C1 segment of cervical spinal cord (tissue), 14 donors: ENCODE results near the gene NDUFV1.
"Not testable (repeated sequence)": the region's sequence is repeated elsewhere in the genome, so short reads cannot be mapped to it uniquely, and the experiment has no call there.

Experiments used
- DNase-seq, 14 donors: peaks; one replicate each; lab custom pipeline; 2025; lab: John Stamatoyannopoulos, UW

NDUFV1 gene

DNA sequence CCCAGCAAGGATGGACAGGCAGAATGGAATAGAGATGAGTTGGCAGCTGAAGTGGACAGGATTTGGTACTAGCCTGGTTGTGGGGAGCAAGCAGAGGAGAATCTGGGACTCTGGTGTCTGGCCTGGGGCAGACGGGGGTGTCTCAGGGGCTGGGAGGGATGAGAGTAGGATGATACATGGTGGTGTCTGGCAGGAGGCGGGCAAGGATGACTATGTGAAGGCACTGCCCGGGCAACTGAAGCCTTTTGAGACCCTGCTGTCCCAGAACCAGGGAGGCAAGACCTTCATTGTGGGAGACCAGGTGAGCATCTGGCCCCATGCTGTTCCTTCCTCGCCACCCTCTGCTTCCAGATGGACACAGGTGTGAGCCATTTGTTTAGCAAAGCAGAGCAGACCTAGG lies 20.8 kb upstream of the NDUFV1 start:
- DNase-seq: no peak

DNA sequence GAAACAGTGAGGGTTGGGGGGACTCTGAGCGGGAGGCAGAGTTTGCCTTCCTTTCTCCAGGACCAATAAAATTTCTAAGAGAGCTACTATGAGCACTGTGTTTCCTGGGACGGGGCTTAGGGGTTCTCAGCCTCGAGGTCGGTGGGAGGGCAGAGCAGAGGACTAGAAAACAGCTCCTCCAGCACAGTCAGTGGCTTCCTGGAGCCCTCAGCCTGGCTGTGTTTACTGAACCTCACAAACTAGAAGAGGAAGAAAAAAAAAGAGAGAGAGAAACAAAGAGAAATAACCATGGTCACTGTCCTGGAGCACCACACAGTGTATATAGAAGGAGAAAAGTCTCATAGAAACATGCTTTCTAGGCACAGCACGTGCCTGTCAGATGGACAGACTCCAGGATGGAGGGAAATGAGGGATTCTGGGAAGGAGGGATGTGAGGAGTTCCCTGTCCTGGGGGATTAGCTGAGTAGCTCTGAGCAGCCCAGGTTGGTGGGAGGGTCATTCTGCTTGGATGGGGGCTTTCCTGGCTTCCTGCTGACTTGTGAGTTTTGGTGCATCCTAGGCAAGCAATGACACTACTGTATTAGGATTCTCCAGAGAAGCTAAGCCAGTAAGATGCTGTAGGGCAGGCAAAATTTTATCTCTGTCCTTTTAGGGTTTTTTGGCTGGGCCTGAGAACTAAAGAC lies 20.0 kb upstream of the NDUFV1 start:
- no peak for DNase-seq

DNA sequence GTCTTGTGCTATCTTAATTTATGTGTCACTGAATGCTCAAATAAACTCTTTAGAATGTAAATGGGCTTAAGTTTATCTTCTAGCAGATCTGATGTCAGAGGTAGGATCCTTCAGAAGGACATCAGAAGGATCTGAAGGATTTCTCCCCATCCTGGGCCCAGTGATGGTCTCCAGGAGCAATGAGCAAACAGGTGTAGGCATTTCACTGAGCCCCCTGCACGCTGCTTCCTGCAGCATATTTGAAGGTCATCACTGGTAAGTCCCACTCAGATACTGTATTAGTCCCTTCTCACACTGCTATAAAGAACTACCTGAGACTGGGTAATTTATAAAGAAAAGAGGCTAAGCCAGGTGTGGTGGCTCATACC lies 18.6 kb upstream of the NDUFV1 start:
- no peak for DNase-seq

DNA sequence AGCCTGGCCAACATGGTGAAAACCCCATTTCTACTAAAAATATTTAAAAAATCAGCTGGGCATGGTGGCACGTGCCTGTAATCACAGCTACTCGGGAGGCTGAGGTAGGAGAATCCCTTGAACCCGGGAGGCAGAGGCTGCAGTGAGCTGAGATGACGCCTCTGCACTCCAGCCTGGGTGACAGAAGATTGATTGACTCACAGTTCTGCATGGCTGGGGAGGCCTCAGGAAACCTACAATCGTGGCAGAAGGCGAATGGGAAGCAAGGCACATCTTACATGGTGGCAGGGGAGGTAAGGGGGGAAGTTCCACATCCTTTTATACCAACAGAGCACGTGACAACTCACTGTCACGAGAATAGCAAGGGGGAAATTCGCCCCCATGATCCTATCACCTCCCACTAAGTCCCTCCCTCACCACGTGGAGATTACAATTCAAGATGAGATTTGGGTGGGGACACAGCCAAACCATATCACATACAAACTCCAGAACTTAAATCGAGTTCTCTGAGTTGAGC lies 17.8 kb upstream of the NDUFV1 start:
- DNase-seq: not testable (repeated sequence)

DNA sequence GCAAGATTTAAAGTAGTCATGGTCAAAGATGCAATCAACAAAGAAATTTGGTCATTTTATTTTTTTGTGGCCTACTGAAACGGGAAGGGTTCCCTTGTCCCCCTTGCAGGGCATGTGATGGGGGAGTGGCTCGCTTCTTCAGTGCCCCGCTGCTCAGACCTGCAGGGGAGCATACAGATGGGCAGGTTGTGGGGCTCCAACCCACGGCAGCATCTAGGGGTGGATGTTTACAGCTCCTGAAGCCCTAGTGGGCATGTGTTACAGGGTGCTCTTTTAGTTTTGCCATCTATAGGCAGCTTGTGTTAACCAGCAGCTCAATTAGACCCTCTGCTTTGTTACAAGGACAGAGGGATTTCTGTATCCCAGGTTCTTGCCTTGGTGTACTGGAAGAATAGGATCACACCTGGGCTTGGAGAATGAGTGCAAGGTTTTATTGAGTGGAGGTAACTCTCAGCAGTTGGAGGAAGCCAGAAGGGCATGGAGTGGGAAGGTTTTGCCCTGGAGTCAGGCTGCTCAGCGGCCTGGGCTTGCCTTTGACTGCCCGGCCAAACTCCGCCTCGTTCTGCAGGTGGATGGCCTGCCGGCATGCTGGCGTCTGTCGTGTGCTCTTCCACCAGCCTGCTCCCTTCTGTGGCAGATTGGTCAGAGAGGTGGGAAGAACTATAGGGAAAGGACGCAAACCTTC lies 13.7 kb upstream of the NDUFV1 start:
- DNase-seq: no peak

DNA sequence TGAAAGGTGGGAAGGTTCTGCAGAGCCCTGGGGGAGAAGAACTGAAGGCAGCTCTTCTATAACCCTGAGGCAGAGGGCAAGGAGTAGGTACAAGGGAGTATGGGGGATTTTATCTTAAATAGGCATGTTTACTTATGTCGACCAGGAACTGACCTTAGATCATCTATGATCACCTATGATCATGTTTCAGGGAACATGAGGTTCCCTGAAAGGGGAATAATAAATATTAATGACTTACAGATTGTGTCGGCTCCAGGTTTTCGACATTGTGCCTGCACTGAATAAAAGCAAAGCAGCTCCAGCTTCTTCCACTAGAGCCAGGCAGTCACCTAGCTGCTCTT lies 13.2 kb upstream of the NDUFV1 start:
- DNase-seq: no peak

DNA sequence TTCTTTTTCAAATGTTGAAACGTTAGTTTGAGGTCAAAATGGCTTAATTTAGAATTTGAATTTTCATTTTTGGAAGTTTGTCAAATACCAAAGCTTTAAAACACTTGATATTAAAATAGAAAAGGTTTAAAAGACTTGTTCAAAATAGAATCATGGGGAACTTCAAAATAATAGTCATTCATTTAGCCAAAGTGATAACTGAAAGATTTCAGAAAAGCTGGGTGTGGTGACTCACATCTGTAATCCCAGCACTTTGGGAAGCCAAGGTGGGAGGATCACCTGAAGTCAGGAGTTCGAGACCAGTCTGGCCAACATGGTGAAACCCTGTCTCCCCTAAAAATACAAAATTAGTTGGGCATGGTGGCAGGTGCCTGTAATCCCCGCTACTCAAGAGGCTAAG lies 12.3 kb upstream of the NDUFV1 start:
- no peak for DNase-seq

DNA sequence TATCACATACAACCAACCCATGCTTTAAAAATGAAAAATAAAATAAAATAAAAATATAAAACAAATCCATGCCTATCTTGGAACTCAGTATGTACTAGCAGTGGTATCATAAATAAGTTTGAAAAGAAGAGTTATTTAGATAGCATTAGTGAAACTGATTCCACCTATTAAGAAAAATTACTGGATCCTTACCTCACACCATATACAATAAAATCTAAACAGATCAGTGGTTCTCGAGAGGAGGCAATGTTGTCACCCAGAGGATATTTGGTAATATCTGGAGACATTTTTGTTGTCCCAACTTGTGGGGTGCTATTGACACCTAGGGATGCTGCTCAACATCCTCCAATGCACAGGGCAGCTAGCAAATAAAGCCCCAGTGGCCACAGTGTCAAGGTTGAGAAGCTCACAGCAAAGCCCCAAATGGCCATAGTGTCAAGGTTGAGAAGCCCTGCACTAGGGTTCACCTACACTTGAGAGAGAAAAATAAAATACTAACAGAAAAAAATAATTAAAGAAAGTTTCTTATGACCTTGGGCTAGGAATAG lies 9.9 kb upstream of the NDUFV1 start:
- DNase-seq: no peak

DNA sequence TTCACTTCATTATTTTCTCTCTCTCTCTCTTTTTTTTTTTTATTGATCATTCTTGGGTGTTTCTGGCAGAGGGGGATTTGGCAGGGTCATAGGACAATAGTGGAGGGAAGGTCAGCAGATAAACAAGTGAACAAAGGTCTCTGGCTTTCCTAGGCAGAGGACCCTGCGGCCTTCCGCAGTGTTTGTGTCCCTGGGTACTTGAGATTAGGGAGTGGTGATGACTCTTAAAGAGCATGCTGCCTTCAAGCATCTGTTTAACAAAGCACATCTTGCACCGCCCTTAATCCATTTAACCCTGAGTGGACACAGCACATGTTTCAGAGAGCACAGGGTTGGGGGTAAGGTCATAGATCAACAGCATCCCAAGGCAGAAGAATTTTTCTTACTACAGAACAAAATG lies 9.3 kb upstream of the NDUFV1 start:
- DNase-seq: not testable (repeated sequence)

DNA sequence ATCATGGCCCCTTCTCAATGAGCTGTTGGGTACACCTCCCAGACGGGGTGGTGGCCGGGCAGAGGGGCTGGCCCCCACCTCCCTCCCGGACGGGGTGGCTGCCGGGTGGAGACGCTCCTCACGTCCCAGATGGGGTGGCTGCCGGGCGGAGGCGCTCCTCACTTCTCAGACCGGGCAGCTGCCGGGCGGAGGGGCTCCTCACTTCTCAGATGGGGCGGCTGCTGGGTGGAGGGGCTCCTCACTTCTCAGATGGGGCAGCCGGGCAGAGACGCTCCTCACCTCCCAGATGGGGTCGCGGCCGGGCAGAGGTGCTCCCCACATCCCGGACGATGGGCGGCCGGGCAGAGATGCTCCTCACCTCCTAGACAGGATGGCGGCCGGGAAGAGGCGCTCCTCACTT lies 8.8 kb upstream of the NDUFV1 start:
- not testable (repeated sequence) for DNase-seq

DNA sequence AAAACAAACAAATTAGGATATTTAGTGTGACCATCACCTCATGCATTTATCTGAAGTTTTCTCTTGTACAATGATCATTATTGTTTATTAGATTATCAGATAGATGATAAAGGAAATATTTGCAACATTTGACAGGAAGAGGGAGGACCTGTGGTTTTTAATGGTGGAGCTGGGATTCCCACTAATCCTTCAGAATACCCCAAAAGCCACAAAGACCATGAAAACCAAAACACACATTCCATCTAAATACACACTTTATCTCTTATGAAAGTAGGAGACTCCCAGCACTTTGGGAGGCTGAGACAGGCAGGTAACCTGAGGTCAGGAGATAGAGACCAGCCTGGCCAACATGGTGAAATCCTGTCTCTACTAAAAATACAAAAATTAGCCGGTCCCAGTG lies 7.6 kb upstream of the NDUFV1 start:
- no peak for DNase-seq

DNA sequence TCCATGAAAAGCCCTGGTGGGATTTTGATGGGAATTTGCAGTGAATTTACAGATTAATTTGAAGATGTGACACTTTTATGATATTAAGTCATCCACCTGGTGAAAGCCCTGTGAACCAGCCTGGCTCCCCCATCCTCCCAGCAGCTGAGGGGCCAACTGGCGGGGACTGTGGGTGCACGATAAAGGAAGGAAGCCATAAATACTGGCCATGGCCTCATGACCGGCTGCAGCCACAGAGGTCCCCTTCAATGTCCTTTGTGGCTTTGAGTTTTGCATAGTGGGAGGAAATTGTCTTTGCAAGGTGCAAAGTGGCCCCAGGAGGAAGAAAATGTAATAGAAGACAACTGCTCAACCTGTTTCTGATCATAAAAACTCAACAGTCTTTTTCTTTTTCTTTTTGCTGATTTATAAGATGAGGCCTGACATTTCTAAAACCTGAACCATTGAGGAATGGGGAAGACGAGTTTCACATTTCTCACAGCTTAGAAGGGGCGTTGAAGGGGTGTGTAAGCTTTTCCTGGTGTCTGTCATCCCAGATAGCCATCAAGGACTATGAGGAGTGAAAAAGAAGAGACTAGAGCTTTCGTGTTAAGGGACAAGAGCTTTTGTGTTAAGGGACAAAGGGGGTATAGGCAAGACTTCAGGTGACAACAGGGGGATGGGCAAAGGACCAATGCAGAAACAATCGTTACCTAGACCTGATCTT lies 6.3 kb upstream of the NDUFV1 start:
- DNase-seq: no peak

DNA sequence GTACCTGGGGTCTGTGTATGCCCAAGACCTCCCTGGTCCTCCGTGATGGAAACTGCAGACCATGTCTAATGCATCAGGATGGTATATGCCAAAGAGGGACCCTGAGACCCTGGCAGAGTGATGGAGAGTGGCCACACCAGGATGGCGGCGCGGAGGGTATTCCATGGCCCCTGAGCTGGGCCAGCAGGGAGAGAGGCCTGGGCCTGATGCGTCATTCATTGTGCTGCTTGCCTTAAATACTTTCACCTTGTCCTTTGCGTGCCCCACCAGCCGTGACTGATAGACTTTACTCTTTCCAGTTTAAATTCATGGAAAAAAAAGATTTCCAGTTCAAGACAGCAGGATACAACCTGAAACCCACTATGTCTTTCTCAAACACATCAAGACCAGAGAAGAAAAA lies 5.6 kb upstream of the NDUFV1 start:
- no peak for DNase-seq

DNA sequence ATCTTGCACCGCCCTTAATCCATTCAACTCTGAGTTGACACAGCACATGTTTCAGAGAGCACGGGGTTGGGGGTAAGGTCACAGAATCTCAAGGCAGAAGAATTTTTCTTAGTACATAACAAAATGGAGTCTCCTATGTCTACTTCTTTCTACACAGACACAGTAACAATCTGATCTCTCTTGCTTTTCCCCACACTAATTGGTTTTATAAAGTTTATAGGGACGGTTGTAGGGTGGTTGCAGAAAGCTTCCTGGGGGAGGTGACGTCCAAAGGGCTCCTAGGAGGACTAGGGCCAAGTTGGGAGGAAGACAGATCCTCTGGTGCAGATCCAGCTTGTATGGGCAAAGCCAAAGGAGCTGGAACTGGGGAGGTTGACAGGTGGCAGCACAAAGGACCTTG lies 2.6 kb upstream of the NDUFV1 start:
- not testable (repeated sequence) for DNase-seq

DNA sequence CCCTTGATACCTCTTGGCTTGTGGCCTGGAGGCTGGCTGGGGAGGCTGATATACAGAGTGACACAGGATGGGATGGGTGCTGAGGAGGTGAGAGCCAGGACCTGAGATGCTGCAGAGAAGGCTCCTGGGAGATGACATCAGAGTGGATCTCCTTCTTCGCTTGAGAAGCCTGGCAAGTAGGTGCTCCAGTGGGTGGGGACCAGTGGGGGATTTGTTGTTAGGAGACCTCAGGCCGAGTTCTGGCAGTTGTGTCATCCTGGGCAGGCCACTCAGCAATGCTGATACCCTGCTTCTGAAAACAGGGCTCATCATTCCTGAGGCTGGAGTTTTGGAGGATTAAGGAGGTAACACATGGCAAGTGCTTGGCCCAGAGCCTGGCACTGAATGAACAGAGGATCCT lies 1.9 kb upstream of the NDUFV1 start:
- no peak for DNase-seq

DNA sequence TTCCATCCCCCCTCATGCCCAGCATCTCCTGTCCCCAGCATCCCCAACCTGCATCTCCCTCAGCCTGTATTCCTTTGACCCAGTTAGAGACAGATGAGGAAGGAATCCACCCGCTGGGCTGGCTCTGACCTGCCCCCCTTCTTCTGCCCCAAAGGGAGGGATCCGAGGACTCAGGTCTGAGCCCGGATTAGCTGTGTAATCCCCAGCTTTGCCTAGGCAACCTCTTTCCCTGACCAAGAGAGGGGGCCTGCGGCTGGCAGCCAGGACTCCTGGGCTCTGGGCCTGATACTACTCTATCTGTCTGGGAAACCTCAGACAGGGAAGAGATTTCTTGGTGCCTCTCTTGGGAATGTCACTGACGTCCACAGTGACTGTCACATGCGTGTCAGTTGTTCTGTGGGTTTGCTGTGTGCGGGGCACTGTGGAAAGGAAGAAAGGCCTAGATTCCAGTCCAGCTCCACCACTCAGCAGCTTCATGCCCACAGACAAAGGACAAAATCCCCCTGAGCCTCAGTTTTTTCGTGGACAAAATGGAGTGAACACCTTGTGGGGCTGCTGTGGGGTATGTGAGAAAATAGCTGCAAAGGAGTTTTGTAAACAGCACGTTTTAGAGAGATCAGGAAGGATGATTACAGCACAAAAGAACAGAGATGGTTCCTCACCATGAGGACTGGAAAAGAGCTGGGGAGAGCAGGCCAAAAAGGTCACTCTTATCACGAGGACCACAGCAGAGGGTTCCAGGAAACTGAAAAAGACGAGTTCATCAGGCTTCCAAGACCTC lies 1.3 kb upstream of the NDUFV1 start:
- peak in 4 of 14 donors; percentile 13 to 40 (median 27) for DNase-seq

DNA sequence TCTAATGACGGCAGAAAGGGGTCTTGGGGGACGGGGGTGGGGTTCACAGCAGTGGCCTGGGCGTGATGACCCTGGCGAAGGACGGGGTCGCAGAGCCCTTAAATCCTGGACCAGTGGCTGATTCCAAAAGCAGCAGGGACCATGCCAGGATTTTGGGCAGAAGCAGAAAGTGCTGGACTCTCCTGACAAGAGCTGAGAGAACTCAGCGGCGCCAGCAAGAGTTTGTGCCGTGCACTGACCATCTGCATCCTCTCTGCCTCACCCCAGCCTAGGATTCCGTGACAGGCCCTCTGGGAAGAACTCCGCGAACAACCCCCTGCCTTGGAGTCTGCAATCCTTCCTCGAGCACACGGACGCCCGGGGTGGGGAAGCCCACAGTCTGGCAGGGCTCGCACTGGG lies 644 bp upstream of the NDUFV1 start:
- DNase-seq: peak in 1 of 14 donors; percentile 55

DNA sequence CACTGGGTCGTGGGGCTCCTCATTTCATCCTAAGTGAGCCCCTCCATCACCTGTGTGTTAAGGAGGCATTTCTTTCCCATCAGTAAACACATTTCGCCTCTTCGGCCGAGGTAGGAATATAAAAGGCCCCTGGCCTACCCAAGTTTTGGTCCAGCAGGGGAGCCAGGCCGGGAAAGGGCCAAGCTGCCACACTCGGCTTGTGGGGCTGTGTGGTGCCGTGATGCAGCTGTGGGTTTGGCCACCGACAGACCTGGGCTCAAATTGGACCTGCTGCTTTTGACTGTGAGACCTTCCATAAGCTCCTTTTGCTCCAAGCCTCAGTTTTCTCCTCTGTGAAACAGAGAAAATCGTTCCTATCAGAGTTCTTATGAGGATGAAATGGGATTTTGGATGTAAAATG lies 771 bp downstream of the NDUFV1 start:
- no peak for DNase-seq

DNA sequence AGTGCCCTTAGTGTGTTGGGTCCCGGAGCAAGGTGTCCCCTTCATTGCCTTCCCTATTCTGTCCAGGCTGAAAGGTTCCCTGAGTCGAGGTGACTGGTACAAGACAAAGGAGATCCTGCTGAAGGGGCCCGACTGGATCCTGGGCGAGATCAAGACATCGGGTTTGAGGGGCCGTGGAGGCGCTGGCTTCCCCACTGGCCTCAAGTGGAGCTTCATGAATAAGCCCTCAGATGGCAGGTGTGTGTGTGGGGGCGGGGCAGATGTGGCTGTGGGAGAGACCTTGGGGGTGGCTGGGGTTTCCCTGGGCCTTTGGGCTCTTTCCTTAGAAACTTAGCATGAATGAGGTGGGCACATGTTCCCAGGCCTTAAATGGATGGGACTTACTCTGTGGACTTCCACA lies 1.8 kb downstream of the NDUFV1 start:
- no peak for DNase-seq

DNA sequence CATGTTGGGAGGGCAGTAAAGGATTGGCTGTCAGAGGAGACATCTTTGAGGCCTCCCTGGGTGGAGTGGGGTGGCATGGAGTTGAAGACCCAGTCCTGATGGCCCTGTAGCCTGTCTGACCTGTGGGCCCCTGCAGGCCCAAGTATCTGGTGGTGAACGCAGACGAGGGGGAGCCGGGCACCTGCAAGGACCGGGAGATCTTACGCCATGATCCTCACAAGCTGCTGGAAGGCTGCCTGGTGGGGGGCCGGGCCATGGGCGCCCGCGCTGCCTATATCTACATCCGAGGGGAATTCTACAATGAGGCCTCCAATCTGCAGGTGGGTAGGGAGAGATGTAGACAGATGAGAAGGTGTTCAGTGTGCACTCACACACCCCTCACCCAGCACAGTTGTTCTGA lies 2.6 kb downstream of the NDUFV1 start:
- no peak for DNase-seq

DNA sequence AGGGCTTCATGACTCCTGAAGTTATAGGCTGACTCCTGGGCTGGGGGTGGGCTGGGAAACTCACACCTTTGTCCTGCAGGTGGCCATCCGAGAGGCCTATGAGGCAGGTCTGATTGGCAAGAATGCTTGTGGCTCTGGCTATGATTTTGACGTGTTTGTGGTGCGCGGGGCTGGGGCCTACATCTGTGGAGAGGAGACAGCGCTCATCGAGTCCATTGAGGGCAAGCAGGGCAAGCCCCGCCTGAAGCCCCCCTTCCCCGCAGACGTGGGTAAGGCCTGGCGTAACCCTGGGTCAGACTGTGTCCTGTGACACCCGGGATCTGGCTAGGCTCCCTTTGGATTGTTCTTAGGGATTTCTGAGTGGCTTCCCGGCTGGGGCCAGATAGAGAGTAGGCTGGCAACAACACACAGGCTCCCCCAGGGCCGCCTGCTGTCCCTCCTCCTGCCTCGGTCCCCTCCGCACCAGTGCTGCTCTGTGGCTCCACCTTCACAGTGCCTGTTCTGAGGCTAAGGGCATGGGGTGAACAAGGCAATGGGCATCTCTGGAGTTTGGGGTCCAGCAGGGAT lies 3.6 kb downstream of the NDUFV1 start:
- DNase-seq: no peak

DNA sequence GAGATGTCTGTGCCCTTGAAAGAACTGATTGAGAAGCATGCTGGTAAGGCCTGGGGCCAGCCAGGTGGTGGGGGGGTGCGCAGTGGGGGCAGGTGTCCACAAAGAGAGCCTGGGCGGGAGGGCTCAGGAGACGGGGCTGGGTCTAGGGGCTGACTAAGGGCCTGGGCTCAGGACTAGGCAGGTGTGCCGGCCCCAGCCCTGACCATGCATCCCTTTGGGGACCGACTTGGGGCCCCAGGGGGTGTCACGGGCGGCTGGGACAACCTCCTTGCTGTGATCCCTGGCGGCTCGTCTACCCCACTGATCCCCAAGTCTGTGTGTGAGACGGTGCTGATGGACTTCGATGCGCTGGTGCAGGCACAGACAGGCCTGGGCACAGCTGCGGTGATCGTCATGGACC lies 4.4 kb downstream of the NDUFV1 start:
- no peak for DNase-seq
